ENCODE measurements around the gene PACSIN2. TPM values are rescaled to one million over a fixed set of nuclear protein-coding genes. Genes with fewer than 3 reads are reported as not detected.

PACSIN2 gene
- total and polyA plus RNA-seq, 2 of the 13 experiments (the other 11 are each of a cell fraction or from before 2014, with no cell fraction given) = 54.1 to 68.8 TPM

GRCh38 chr22:42994917-42995562, 19.9 kb downstream of the PACSIN2 start (continued):
- TF ChIP-seq TRAFD1 (CRISPR knock-in tag; IDR thresholded peaks at IDR 0.05; ENCODE audit: borderline replicate concordance) = no peak
- TF ChIP-seq KAT2B (IDR thresholded peaks at IDR 0.05; ENCODE audit: borderline replicate concordance, low read depth, low read length) = no peak
- TF ChIP-seq MTA3 (CRISPR knock-in tag; IDR thresholded peaks at IDR 0.05) = no peak
- TF ChIP-seq YEATS2 (CRISPR knock-in tag; IDR thresholded peaks at IDR 0.05; ENCODE audit: borderline replicate concordance) = no peak
- TF ChIP-seq PRDM15 (CRISPR knock-in tag; IDR thresholded peaks at IDR 0.05) = no peak
- TF ChIP-seq POGZ (CRISPR knock-in tag; IDR thresholded peaks at IDR 0.05) = 0 out of 2 replicates have a peak, but pooled peaks have one; percentile 51
- no peak for TF ChIP-seq ZNF383 (CRISPR knock-in tag; IDR thresholded peaks at IDR 0.05; ENCODE audit: borderline replicate concordance)
- peak; percentile 72; the same call in 1 of the 2 replicates for TF ChIP-seq ZBTB25 (CRISPR knock-in tag; IDR thresholded peaks at IDR 0.05)
- no peak for TF ChIP-seq ATF1 (CRISPR knock-in tag; IDR thresholded peaks at IDR 0.05)
- TF ChIP-seq NFKBIZ (CRISPR knock-in tag; IDR thresholded peaks at IDR 0.05) = 0 out of 2 replicates have a peak, but pooled peaks have one; percentile 63
- TF ChIP-seq KMT2B (CRISPR knock-in tag; IDR thresholded peaks at IDR 0.05) = 0 out of 2 replicates have a peak, but pooled peaks have one; percentile 47
- no peak for TF ChIP-seq ZNF224 (CRISPR knock-in tag; IDR thresholded peaks at IDR 0.05)
- no peak for TF ChIP-seq MAFF (IDR thresholded peaks at IDR 0.05; ENCODE audit: low read depth, low read length)
- no peak for TF ChIP-seq ZNF737 (CRISPR knock-in tag; IDR thresholded peaks at IDR 0.05; ENCODE audit: borderline replicate concordance)
- TF ChIP-seq HIVEP1 (CRISPR knock-in tag; IDR thresholded peaks at IDR 0.05) = peak; percentile 77
- TF ChIP-seq ZNF232 (CRISPR knock-in tag; IDR thresholded peaks at IDR 0.05; ENCODE audit: borderline replicate concordance) = no peak
- peak; percentile 34; the same call in 1 of the 2 replicates for TF ChIP-seq GFI1 (CRISPR knock-in tag; IDR thresholded peaks at IDR 0.05; ENCODE audit: borderline replicate concordance)
- peak; percentile 86; the same call in 1 of the 2 replicates for TF ChIP-seq FOXJ3 (CRISPR knock-in tag; IDR thresholded peaks at IDR 0.05; ENCODE audit: borderline replicate concordance)
- TF ChIP-seq SOX6 (IDR thresholded peaks at IDR 0.05) = no peak
- TF ChIP-seq SOX6 (CRISPR knock-in tag; IDR thresholded peaks at IDR 0.05) = peak; percentile 87
- TF ChIP-seq ZNF691 (CRISPR knock-in tag; IDR thresholded peaks at IDR 0.05; ENCODE audit: borderline replicate concordance, low read depth) = peak; percentile 43; the same call in 1 of the 2 replicates
- peak; percentile 77 for TF ChIP-seq THAP11 (CRISPR knock-in tag; IDR thresholded peaks at IDR 0.05)
- TF ChIP-seq ZNF781 (CRISPR knock-in tag; IDR thresholded peaks at IDR 0.05; ENCODE audit: borderline replicate concordance, not compliant biosample characterization) = no peak
- no peak for TF ChIP-seq HNRNPH1 (optimal IDR thresholded peaks at IDR 0.05; ENCODE audit: low read depth, low read length)
